Measurements from ENCODE around the gene SERPINE3.

SERPINE3 gene

DNA sequence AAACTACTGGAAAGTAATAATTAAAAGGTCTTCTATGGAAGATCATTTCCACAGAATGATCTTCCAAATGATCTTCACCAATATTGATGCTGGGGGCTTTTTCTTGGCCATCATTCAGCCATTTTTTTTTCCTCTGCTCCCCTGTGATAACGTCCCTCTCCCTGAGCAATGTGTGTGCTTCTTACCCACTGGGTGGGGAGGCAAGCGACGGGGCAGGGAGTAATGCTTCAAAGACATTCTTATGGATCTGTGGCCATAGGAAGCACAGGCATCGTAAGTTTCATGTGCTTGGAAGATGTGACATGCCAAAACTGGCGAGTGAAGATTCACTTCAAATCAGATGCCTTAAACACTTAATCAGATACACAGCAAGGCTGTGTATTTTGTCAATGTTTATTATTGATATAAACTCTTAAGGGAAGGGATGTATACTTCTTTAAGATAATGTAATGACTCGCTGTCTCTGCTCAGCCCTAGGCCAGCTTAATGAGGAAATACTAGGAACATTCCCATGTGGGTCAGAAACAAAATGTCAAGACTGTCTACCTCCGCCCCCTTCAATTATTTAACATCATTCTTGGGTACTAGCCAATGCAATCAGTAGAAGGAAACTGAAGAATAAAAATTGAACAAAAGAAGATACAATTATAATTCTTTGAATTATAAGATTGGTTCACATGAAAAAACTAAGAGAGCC, 34.1 kb upstream of the SERPINE3 start:
- TF ChIP-seq, protein P1, sequence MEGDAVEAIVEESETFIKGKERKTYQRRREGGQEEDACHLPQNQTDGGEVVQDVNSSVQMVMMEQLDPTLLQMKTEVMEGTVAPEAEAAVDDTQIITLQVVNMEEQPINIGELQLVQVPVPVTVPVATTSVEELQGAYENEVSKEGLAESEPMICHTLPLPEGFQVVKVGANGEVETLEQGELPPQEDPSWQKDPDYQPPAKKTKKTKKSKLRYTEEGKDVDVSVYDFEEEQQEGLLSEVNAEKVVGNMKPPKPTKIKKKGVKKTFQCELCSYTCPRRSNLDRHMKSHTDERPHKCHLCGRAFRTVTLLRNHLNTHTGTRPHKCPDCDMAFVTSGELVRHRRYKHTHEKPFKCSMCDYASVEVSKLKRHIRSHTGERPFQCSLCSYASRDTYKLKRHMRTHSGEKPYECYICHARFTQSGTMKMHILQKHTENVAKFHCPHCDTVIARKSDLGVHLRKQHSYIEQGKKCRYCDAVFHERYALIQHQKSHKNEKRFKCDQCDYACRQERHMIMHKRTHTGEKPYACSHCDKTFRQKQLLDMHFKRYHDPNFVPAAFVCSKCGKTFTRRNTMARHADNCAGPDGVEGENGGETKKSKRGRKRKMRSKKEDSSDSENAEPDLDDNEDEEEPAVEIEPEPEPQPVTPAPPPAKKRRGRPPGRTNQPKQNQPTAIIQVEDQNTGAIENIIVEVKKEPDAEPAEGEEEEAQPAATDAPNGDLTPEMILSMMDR (IDR thresholded peaks at IDR 0.05; ENCODE audit: low read depth, low read length, missing control alignments) = no peak
- H3K4me3 ChIP-seq (ENCODE audit: low read depth, low read length) = no peak overlapping the region
- DNase-seq (ENCODE audit: low read depth) = no peak

DNA sequence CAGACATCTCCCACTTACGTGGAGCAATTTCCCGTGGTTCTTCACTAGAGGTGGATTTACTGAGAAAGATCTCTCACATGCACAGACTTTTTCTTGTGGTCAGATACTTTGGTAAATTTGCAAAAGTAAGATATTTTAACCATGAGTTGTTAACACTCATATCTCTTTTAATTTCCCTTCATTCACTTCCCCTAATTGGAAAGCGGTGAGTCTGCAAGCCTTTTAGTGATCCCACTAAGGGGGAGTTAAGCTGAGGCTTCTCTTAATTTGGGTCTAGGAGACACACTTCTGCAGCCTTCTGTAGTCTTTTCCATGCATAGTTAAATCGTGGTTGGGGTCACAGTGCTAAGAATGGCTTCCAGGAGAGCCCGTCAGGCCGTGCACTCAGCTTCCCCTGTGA, 30.7 kb upstream of the SERPINE3 start:
- no peak overlapping the region for H3K4me3 ChIP-seq (ENCODE audit: low read depth, low read length)
- TF ChIP-seq, protein P1 (IDR thresholded peaks at IDR 0.05; ENCODE audit: low read depth, low read length, missing control alignments) = no peak
- DNase-seq (ENCODE audit: low read depth) = no peak

DNA sequence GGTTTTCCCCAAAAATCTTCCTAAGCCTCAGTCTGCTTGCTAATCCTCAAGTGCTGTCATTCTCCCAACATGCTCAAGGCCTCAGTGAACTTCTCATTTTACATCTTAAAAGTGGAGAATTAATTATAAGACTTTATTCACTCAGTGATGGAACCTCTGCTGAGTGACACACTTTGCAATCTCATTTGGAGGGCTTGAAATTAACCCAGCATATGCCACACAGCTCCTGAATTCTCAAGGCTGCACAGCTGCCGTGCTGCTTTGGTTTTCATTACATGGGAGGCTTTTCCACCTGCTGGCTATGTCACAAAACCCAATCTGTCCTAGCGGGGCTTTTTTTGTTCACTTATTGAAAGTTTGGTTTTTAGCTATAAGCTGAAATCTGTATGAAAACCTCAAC, 28.3 kb upstream of the SERPINE3 start:
- TF ChIP-seq, protein P1 (IDR thresholded peaks at IDR 0.05; ENCODE audit: low read depth, low read length, missing control alignments) = no peak
- DNase-seq (ENCODE audit: low read depth) = no peak
- no peak overlapping the region for H3K4me3 ChIP-seq (ENCODE audit: low read depth, low read length)

DNA sequence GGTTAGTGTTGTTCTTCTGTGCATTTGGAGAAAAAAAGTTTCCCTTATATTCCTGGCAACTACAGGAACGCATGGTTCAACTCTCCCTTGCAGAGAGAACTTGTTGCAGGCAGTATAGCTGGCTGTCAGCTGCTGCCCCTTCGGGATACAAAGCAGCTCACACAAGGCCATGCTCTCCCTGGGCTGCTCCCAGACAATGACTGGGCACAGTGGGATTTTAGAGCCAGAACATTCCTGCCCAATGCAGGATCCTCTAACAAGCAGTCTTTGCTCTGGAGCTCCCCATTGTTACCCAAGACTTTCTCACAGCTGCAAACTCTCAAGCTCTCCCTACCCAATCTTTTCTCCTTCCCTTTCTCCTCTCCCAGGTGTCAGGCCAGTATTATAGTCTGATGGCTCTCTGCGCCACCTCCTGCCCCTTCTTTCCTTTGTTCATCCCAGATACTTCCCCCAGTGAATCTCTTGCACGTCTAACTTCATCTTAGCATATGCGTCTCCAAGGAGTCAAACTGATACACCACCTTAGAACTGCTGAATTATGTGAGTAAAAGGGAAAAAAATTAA, 27.5 kb upstream of the SERPINE3 start:
- TF ChIP-seq, protein P1 (IDR thresholded peaks at IDR 0.05; ENCODE audit: low read depth, low read length, missing control alignments) = no peak
- no peak for DNase-seq (ENCODE audit: low read depth)

DNA sequence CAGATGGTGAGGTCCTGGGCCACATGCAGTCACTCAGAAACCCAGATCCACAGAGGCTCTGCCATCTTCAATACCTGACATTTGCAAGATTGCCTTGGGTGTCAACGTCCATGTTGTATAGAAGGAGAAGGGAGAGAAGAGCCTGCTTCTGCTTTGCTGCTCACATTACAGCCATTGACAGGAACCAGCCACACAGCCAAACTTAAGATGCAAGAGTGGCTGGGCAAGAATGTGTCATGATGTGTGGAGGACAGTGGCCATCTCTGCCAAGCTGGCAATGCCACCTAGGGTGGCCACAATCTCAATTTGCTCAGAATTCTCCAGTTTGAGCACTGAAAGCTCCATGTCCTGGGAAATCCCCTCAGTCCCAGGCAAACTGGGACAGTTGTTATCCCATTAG, 25.9 kb upstream of the SERPINE3 start:
- H3K4me3 ChIP-seq (ENCODE audit: low read depth, low read length) = no peak overlapping the region
- no peak for DNase-seq (ENCODE audit: low read depth)
- TF ChIP-seq, protein P1 (IDR thresholded peaks at IDR 0.05; ENCODE audit: low read depth, low read length, missing control alignments) = no peak

More for the DNA sequence above, 27.5 kb upstream of the SERPINE3 start:
- H3K4me3 ChIP-seq (ENCODE audit: low read depth, low read length) = no peak overlapping the region

DNA sequence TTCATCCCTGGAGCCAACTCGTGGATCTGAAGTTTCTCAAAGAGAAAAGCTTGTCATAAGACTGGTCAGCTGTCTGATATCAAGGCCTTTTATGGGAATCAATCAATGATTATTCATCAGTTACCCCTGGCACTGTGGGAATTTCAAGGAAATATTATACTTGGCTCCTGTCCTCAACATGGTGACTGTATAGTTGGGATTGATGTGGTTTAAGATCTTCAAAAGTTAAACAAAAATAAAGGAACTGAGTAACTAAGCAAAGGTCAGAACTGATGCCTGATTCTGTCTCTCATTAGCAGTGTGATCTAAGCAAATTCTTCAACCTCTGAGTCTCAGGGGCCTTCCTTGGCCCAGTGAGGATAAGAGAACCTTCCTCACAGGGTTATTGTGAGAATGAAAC, 22.2 kb upstream of the SERPINE3 start:
- TF ChIP-seq, protein P1 (IDR thresholded peaks at IDR 0.05; ENCODE audit: low read depth, low read length, missing control alignments) = no peak
- H3K4me3 ChIP-seq (ENCODE audit: low read depth, low read length) = no peak overlapping the region
- no peak for DNase-seq (ENCODE audit: low read depth)

DNA sequence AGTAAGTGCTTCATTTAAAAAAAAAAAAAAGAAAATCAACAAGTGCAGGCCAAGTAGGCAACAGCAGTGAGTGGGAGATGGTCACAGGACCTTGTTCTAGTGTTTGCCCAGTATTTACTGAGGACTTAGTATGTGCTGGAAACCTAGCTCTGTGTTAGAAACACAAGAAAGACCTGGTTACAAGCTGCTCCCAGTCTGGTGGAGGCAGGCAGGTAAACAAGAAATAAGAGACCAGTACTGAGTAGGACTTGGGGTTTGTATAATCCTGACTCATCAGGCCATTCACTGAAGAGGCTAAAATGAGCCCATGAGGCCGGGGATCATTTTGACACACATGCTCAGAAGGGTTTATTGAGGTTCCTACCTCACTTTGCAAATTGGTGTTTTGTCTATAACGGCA, 21.5 kb upstream of the SERPINE3 start:
- DNase-seq (ENCODE audit: low read depth) = no peak
- TF ChIP-seq, protein P1 (IDR thresholded peaks at IDR 0.05; ENCODE audit: low read depth, low read length, missing control alignments) = no peak
- no peak overlapping the region for H3K4me3 ChIP-seq (ENCODE audit: low read depth, low read length)

Data from GM12864 (cell line).